Measurements from ENCODE around the gene RNF148.

- TF ChIP-seq, protein P1, sequence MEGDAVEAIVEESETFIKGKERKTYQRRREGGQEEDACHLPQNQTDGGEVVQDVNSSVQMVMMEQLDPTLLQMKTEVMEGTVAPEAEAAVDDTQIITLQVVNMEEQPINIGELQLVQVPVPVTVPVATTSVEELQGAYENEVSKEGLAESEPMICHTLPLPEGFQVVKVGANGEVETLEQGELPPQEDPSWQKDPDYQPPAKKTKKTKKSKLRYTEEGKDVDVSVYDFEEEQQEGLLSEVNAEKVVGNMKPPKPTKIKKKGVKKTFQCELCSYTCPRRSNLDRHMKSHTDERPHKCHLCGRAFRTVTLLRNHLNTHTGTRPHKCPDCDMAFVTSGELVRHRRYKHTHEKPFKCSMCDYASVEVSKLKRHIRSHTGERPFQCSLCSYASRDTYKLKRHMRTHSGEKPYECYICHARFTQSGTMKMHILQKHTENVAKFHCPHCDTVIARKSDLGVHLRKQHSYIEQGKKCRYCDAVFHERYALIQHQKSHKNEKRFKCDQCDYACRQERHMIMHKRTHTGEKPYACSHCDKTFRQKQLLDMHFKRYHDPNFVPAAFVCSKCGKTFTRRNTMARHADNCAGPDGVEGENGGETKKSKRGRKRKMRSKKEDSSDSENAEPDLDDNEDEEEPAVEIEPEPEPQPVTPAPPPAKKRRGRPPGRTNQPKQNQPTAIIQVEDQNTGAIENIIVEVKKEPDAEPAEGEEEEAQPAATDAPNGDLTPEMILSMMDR (conservative IDR thresholded peaks at IDR 0.05; ENCODE audit: low read length): no peak
- TF ChIP-seq EZH2phosphoT487 (IDR thresholded peaks at IDR 0.05; ENCODE audit: borderline replicate concordance): no peak
These were observed 13.2 kb downstream of the RNF148 start for GRCh38 chr7:122689346-122690109.

Measured in Loucy (cell line).